SW480 (cell line): ENCODE measurements around the gene SPPL2A.
"Not testable (repeated sequence)": the region's sequence is repeated elsewhere in the genome, so short reads cannot be mapped to it uniquely, and the experiment has no call there.

Source experiments
- DNase-seq: peaks from one replicate; pipeline ENCODE4 v3.0.0-alpha.2; 2016; ENCODE audit warnings: low spot score

Gene SPPL2A, protein sequence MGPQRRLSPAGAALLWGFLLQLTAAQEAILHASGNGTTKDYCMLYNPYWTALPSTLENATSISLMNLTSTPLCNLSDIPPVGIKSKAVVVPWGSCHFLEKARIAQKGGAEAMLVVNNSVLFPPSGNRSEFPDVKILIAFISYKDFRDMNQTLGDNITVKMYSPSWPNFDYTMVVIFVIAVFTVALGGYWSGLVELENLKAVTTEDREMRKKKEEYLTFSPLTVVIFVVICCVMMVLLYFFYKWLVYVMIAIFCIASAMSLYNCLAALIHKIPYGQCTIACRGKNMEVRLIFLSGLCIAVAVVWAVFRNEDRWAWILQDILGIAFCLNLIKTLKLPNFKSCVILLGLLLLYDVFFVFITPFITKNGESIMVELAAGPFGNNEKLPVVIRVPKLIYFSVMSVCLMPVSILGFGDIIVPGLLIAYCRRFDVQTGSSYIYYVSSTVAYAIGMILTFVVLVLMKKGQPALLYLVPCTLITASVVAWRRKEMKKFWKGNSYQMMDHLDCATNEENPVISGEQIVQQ

DNA sequence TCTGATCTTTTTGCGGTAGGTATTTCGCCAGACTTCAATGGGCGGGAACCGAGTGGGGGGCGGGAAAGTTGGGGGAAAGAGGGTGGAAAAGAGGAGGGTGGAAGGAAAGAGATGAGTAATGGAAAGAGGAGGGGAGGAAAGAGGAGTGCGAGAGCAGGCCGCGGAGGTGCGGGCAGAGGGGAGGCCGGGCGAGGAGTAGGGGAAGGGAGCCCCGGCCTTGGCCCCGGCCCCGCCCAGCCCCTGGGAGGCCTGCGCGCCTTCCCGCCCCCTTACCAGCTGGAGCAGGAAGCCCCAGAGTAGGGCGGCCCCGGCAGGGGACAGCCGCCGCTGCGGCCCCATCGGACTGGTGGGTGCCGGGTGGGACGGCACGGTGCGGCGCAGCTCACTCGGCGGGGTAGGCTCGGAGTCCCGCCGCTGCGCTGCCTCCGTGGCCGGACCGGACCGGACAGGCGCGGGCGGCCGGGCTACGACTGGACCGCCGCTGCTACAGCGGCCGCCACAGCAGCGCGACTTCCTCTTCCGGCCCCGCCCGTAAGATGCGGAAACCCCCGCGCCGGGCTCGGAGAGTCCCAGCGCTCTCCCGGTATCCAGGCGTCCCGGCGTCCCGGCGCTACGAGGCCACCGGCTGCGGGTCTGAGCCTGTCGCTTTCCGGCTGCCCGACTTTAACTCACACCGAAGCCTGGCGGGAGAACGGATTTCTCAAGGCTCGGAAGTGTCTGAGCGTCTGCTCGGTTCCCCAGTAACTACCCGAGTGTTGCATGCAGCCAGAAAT is at the start of gene SPPL2A:
TSS of gene SPPL2A (minus strand) at position 512 of the 773 bp plus-strand sequence. CDS start at position 339, 173 bp downstream.
- peak; percentile 76 for DNase-seq

DNA sequence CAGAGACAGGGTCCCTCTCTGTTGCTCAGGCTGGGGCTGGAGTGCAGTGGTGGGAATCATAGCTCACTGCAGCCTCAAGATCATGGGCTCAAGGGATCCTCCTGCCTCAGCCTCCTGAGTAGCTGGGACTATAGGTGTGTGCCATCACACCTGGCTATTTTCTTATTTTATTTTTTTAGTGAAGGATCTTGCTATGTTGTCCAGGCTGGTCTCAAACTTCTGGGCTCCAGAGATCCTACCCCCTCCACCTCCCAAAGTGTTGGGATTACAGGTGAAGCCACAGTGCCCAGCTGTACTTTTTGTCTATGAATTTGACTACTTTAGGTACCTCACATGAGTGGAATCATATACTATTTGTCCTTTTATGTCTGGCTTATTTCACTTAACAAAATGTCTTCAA is 49.1 kb upstream of the SPPL2A start:
- no peak for DNase-seq

DNA sequence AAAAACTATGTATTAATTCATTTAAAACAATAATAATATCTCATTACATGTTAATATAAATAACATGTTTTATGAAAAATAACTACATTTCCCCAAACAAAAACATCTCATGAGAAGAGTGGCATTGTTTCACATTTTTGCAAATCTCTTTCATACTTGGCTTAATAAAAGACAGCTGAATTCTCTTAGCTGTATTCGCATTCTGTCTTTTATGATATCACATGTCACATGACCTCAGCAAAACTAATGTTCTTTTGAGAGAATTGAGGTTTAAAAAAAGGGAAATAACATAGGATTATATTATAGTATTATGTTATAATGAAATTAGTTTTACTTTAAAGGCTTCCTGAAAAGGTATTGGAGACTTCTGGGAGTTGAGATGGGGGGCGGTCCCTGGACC is 48.4 kb upstream of the SPPL2A start:
- DNase-seq, result no peak

- no peak for DNase-seq
Measured at GRCh38 chr15:50813089-50813488, 47.6 kb upstream of the SPPL2A start.

DNA sequence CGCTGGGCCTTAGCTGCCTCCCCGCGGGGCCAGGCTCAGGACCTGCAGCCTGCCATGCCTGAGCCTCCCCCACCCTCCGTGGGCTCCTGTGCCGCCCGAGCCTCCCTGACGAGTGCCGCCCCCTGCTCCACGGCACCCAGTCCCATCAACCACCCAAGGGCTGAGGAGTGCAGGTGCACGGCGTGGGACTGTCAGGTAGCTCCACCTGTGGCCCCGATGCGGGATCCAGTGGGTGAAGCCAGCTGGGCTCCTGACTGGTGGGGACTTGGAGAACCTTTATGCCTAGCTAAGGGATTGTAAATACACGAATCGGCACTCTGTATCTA is 46.6 kb upstream of the SPPL2A start:
- DNase-seq, result not testable (repeated sequence)

DNA sequence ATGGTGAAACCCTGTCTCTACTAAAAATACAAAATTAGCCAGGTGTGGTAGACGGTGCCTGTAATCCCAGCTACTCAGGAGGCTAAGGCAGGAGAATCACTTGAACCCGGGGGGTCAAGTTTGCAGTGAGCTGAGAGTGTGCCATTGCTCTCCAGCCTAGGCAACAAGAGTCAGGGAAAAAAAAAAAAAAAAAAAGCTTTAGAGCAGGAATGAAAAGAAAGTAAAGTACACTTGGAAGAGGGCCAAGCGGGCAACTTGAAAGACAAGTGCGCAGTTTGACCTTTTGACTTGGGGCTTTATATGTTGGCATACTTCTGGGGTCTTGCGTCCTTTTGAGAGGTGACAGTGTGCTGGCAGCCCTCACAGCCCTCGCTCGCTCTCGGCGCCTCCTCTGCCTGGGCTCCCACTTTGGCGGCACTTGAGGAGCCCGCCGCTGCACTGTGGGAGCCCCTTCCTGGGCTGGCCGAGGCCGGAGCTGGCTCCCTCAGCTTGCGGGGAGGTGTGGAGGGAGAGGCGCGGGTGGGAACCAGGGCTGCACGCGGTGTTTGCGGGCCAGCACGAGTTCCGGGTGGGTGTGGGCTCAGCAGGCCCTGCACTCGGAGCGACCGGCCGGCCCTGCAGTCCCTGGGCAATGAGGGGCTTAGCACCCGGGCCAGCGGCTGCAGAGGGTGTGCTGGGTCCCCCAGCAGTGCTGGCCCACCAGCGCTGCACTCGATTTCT is 46.1 kb upstream of the SPPL2A start:
- not testable (repeated sequence) for DNase-seq

DNA sequence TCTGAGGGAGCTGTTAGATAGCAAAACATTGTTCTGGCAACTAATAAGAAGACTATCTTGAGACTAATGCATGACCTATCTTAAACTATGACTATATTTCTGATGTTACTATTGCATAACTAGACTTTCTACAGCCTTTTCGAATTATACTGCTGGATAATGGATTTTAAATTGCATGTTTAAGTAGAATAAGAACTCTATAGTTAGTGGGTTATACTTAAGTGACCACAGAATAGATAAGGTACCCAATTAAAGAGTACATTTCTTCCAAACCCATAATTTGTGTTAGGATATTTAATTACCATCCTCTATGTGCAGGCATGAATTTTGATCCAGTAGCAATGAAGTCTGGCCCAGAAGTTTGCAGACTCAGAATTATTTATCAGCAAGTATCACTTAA is 44.6 kb upstream of the SPPL2A start:
- no peak for DNase-seq

- DNase-seq, result no peak
Measured at GRCh38 chr15:50808728-50809127, 43.2 kb upstream of the SPPL2A start.

DNA sequence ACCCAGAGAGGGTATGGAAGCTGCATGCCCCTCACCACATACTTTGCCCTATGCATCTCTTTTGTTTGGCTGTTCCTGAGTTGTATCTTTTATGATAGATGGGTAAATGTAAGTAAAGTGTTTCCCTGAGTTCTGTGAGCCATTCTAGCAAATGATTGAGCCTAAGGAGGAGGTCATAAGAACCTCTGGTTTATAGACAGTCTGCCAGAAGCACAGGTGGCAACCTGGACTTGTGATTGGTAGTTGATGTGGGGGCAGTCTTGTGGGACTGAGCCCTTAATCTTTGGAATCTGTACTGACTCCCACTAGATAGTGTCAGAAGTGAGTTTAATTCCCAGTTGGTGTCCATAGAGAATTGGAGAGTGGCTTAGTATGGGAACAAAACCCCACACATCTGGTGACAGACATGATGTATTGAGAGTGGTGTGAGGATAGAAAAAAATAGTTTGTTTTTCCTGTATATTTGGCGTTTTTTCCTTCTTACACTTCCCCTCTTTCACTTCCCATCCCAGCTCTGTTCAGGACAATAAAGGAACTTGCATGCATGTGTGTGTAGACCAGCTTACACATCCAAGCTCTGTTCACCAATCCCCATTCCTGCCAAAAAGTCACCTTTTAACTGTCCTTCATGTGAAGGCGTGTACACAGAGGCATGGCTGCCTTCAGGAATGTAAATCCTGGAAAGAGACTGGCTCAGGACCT is 38.1 kb upstream of the SPPL2A start:
- no peak for DNase-seq

GRCh38 chr15:50800715-50801114 is 35.2 kb upstream of the SPPL2A start:
- no peak for DNase-seq

- DNase-seq, result no peak
Measured at GRCh38 chr15:50798684-50799083, 33.2 kb upstream of the SPPL2A start.

DNA sequence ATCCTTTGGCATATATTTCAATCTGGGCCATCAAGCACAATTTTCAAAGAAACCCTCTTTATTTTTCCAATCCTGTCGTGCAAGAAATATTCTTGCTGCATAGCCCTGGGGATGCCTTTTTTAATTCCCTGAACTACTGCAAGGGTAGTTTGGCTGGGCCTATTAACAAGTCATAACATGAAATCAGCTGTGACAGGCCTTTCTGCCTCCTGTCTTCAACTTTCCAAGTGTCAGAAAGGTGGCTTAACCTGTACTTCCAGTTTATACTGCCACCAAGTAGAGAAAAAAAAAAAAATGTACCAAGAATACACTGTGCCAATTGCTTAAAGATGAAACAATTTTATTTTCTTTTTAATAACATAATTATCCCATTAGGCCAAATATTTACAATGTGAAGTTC is 32.4 kb upstream of the SPPL2A start:
- no peak for DNase-seq

DNA sequence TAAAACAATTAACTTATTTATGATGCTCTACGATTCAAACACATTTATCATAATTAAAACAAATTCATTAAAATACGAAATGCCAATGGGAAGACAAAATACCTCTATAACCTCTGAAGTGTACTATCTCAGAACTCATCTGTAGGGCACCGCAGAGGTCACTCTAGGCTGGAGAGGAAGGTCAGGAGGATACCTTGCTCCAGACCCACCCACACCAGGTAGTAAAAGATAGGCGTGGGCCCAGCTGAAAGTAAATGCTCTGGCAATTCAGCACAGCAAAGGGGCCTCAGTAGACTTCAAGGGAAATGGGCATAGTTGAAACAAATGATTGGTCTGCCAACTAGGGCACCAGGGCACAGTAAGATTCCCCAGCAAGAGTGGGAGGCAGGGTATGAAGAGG is 26.0 kb upstream of the SPPL2A start:
- no peak for DNase-seq

- no peak for DNase-seq
Measured at GRCh38 chr15:50790778-50791453, 25.4 kb upstream of the SPPL2A start.

GRCh38 chr15:50786871-50787270 is 21.4 kb upstream of the SPPL2A start:
- no peak for DNase-seq

DNA sequence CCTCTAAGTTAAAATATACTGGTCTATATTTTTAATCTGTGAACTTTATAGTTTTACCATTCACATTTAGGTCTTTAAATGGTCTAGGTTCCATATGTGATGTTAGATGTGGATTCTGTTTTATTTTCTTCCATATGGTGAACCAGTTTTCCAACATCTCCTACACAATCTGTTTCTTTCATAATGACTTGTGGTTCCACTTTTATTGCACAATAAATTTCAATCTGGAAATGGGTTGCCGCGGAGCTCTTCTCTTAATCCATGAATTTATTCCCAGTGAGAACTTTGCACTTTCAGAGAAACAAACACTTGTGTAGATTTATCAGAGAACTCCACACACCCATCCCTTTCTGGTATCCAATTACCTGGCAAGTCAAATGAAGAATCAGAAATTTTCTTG is 20.9 kb upstream of the SPPL2A start:
- DNase-seq, result no peak

- no peak for DNase-seq
Measured at GRCh38 chr15:50783895-50784294, 18.4 kb upstream of the SPPL2A start.

GRCh38 chr15:50783411-50783810 is 17.9 kb upstream of the SPPL2A start:
- no peak for DNase-seq

DNA sequence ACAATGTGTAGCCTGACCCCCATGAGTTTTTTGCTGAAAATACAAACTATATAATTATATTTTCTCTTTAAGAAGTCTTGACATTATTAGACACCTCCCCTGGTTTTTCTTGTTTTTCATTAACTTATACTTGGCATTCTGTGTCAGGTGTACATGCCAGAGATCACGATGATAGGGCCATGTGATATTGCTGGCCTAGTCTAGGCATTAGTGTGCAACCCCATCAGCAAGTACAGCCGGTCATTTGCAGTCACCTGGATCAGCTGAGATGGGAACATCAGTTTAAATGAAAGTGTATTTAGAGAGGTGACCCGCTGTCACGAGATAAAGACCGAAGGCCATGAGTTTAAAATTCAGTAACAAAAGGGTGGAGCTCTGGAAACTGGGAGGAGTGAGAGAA is 12.6 kb upstream of the SPPL2A start:
- DNase-seq, result no peak

- DNase-seq, result no peak
Measured at GRCh38 chr15:50777042-50777441, 11.5 kb upstream of the SPPL2A start.

- peak; percentile 7 for DNase-seq
Measured at GRCh38 chr15:50774450-50774849, 8.9 kb upstream of the SPPL2A start.
